ENCODE results near the gene ZMIZ1.

ZMIZ1 gene

GRCh38 chr10:79238606-79239005 lies 169.8 kb downstream of the ZMIZ1 start:
- Histone ChIP-seq H4K8ac (ENCODE audit: low read length) (peak overlapping the region; percentile 56), H3K79me1 (replicated peaks; ENCODE audit: low read length, poor library complexity, severe bottlenecking) (peaks cover 32% of the 10 kb centered on the region), H3K23ac (ENCODE audit: low read length in 2 of 2) (peak overlapping the region in 1 of 2 experiments; percentile 1), H3K36me3 (ENCODE audit: control insufficient read depth in 1 of 2, insufficient read depth in 2 of 2, low read depth in 1 of 2, low read length in 2 of 2) (peaks cover 34 to 57% of the 10 kb centered on the region in 2 experiments), H3K18ac (ENCODE audit: low read depth in 1 of 2, low read length in 2 of 2) (peak overlapping the region; percentile 30 to 34), H3K4me2 (ENCODE audit: low read length, poor library complexity, severe bottlenecking) (no peak overlapping the region), H2BK5ac (ENCODE audit: low read depth, low read length, poor library complexity, severe bottlenecking) (no peak overlapping the region), H2AK5ac (ENCODE audit: low read length, severe bottlenecking) (no peak overlapping the region), H2BK15ac (ENCODE audit: low read depth, poor library complexity, severe bottlenecking) (peak overlapping the region; percentile 83), H3K27me3 (ENCODE audit: control insufficient read depth in 1 of 2, insufficient read depth in 1 of 2, low read length in 2 of 2) (no peaks in the 10 kb centered on the region), H3K27ac (ENCODE audit: low read length, poor library complexity, severe bottlenecking) (no peak overlapping the region), H3K4ac (ENCODE audit: low read depth in 1 of 2, low read length in 2 of 2) (peak overlapping the region in 1 of 2 experiments; percentile 71), H3K4me3 (ENCODE audit: insufficient read depth in 1 of 2, low read depth in 1 of 2, low read length in 2 of 2) (no peak overlapping the region), H2BK12ac (ENCODE audit: low read length in 2 of 2) (peak overlapping the region in 1 of 2 experiments; percentile 89), H2AFZ (ENCODE audit: low read depth, low read length) (no peak overlapping the region), H3K9ac (ENCODE audit: low read length) (no peak overlapping the region), H4K91ac (ENCODE audit: low read length) (peak overlapping the region; percentile 4), H3K4me1 (ENCODE audit: control insufficient read depth, insufficient read depth, low read depth, low read length) (peaks cover 49% of the 10 kb centered on the region), H2BK120ac (ENCODE audit: low read depth, low read length) (no peak overlapping the region), H3K9me3 (ENCODE audit: control insufficient read depth, low read length) (no peaks in the 10 kb centered on the region), H3K14ac (ENCODE audit: low read length in 2 of 2) (no peak overlapping the region)
- WGBS = 59% methylated on average over 2 of the region's 2 CpGs
- DNase-seq = no peak

GRCh38 chr10:79239275-79239779 lies 170.6 kb downstream of the ZMIZ1 start:
- Histone ChIP-seq H3K9me3 (ENCODE audit: control insufficient read depth, low read length) (no peaks in the 10 kb centered on the region), H2AK5ac (ENCODE audit: low read length, severe bottlenecking) (no peak overlapping the region), H4K8ac (ENCODE audit: low read length) (peak overlapping the region; percentile 66), H3K9ac (ENCODE audit: low read length) (peak overlapping the region; percentile 28), H2BK120ac (ENCODE audit: low read depth, low read length) (peak overlapping the region; percentile 39), H3K79me1 (replicated peaks; ENCODE audit: low read length, poor library complexity, severe bottlenecking) (peaks cover 29% of the 10 kb centered on the region), H3K27ac (ENCODE audit: low read length, poor library complexity, severe bottlenecking) (no peak overlapping the region), H3K14ac (ENCODE audit: low read length in 2 of 2) (peak overlapping the region in 1 of 2 experiments; percentile 12), H2BK5ac (ENCODE audit: low read depth, low read length, poor library complexity, severe bottlenecking) (no peak overlapping the region), H4K91ac (ENCODE audit: low read length) (peak overlapping the region; percentile 90), H2BK15ac (ENCODE audit: low read depth, poor library complexity, severe bottlenecking) (peak overlapping the region; percentile 83), H3K4me2 (ENCODE audit: low read length, poor library complexity, severe bottlenecking) (no peak overlapping the region), H3K4me1 (ENCODE audit: control insufficient read depth, insufficient read depth, low read depth, low read length) (peaks cover 47% of the 10 kb centered on the region), H3K4ac (ENCODE audit: low read depth in 1 of 2, low read length in 2 of 2) (peak overlapping the region; percentile 71 to 86), H2AFZ (ENCODE audit: low read depth, low read length) (no peak overlapping the region), H3K4me3 (ENCODE audit: insufficient read depth in 1 of 2, low read depth in 1 of 2, low read length in 2 of 2) (no peak overlapping the region), H2BK12ac (ENCODE audit: low read length in 2 of 2) (peak overlapping the region; percentile 89 to 97), H3K18ac (ENCODE audit: low read depth in 1 of 2, low read length in 2 of 2) (peak overlapping the region; percentile 34 to 65), H3K23ac (ENCODE audit: low read length in 2 of 2) (no peak overlapping the region), H3K27me3 (ENCODE audit: control insufficient read depth in 1 of 2, insufficient read depth in 1 of 2, low read length in 2 of 2) (no peaks in the 10 kb centered on the region), H3K36me3 (ENCODE audit: control insufficient read depth in 1 of 2, insufficient read depth in 2 of 2, low read depth in 1 of 2, low read length in 2 of 2) (peaks cover 29 to 56% of the 10 kb centered on the region in 2 experiments)
- 38% methylated on average over 10 of the region's 10 CpGs for WGBS
- peak; percentile 79 for DNase-seq

- DNase-seq = peak; percentile 76
- H2AK5ac ChIP-seq (ENCODE audit: low read length, severe bottlenecking) = no peak overlapping the region
- no peak overlapping the region for H3K9ac ChIP-seq (ENCODE audit: low read length)
- no peak overlapping the region for H3K4me2 ChIP-seq (ENCODE audit: low read length, poor library complexity, severe bottlenecking)
- peaks cover 43% of the 10 kb centered on the region for H3K4me1 ChIP-seq (ENCODE audit: control insufficient read depth, insufficient read depth, low read depth, low read length)
- peak overlapping the region; percentile 83 for H4K8ac ChIP-seq (ENCODE audit: low read length)
- H3K4me3 ChIP-seq (ENCODE audit: insufficient read depth in 1 of 2, low read depth in 1 of 2, low read length in 2 of 2) = no peak overlapping the region
- H3K4ac ChIP-seq (ENCODE audit: low read depth in 1 of 2, low read length in 2 of 2) = no peak overlapping the region
- H3K27ac ChIP-seq (ENCODE audit: low read length, poor library complexity, severe bottlenecking) = no peak overlapping the region
- no peaks in the 10 kb centered on the region for H3K27me3 ChIP-seq (ENCODE audit: control insufficient read depth in 1 of 2, insufficient read depth in 1 of 2, low read length in 2 of 2)
- H3K36me3 ChIP-seq (ENCODE audit: control insufficient read depth in 1 of 2, insufficient read depth in 2 of 2, low read depth in 1 of 2, low read length in 2 of 2) = peaks cover 21 to 52% of the 10 kb centered on the region in 2 experiments
- no peak overlapping the region for H2BK15ac ChIP-seq (ENCODE audit: low read depth, poor library complexity, severe bottlenecking)
- H2BK120ac ChIP-seq (ENCODE audit: low read depth, low read length) = peak overlapping the region; percentile 39
- no peak overlapping the region for H2BK5ac ChIP-seq (ENCODE audit: low read depth, low read length, poor library complexity, severe bottlenecking)
- H4K91ac ChIP-seq (ENCODE audit: low read length) = no peak overlapping the region
- 10% methylated on average over 28 of the region's 29 CpGs for WGBS
- peaks cover 30% of the 10 kb centered on the region for H3K79me1 ChIP-seq (replicated peaks; ENCODE audit: low read length, poor library complexity, severe bottlenecking)
- H3K14ac ChIP-seq (ENCODE audit: low read length in 2 of 2) = no peak overlapping the region
- H3K23ac ChIP-seq (ENCODE audit: low read length in 2 of 2) = no peak overlapping the region
- peak overlapping the region; percentile 49 to 64 for H3K18ac ChIP-seq (ENCODE audit: low read depth in 1 of 2, low read length in 2 of 2)
- H2BK12ac ChIP-seq (ENCODE audit: low read length in 2 of 2) = peak overlapping the region in 1 of 2 experiments; percentile 61
- H2AFZ ChIP-seq (ENCODE audit: low read depth, low read length) = no peak overlapping the region
- no peaks in the 10 kb centered on the region for H3K9me3 ChIP-seq (ENCODE audit: control insufficient read depth, low read length)
These were observed 171.3 kb downstream of the ZMIZ1 start for GRCh38 chr10:79239924-79240581.

- Histone ChIP-seq H4K91ac (ENCODE audit: low read length) (peak overlapping the region; percentile 54), H3K4ac (ENCODE audit: low read depth in 1 of 2, low read length in 2 of 2) (peak overlapping the region in 1 of 2 experiments; percentile 59), H3K4me2 (ENCODE audit: low read length, poor library complexity, severe bottlenecking) (no peak overlapping the region), H2BK12ac (ENCODE audit: low read length in 2 of 2) (peak overlapping the region; percentile 51 to 69), H2BK120ac (ENCODE audit: low read depth, low read length) (no peak overlapping the region), H3K4me3 (ENCODE audit: insufficient read depth in 1 of 2, low read depth in 1 of 2, low read length in 2 of 2) (peak overlapping the region in 1 of 2 experiments; percentile 61), H3K18ac (ENCODE audit: low read depth in 1 of 2, low read length in 2 of 2) (peak overlapping the region; percentile 52 to 65), H2BK15ac (ENCODE audit: low read depth, poor library complexity, severe bottlenecking) (peak overlapping the region; percentile 15), H2AK5ac (ENCODE audit: low read length, severe bottlenecking) (no peak overlapping the region), H3K9ac (ENCODE audit: low read length) (peak overlapping the region; percentile 63), H3K14ac (ENCODE audit: low read length in 2 of 2) (no peak overlapping the region), H2AFZ (ENCODE audit: low read depth, low read length) (no peak overlapping the region), H3K27ac (ENCODE audit: low read length, poor library complexity, severe bottlenecking) (no peak overlapping the region), H3K23ac (ENCODE audit: low read length in 2 of 2) (no peak overlapping the region), H3K79me1 (replicated peaks; ENCODE audit: low read length, poor library complexity, severe bottlenecking) (peaks cover 35% of the 10 kb centered on the region), H3K27me3 (ENCODE audit: control insufficient read depth in 1 of 2, insufficient read depth in 1 of 2, low read length in 2 of 2) (no peaks in the 10 kb centered on the region), H3K4me1 (ENCODE audit: control insufficient read depth, insufficient read depth, low read depth, low read length) (peaks cover 53% of the 10 kb centered on the region), H4K8ac (ENCODE audit: low read length) (peak overlapping the region; percentile 21), H2BK5ac (ENCODE audit: low read depth, low read length, poor library complexity, severe bottlenecking) (no peak overlapping the region), H3K9me3 (ENCODE audit: control insufficient read depth, low read length) (no peaks in the 10 kb centered on the region), H3K36me3 (ENCODE audit: control insufficient read depth in 1 of 2, insufficient read depth in 2 of 2, low read depth in 1 of 2, low read length in 2 of 2) (peaks cover 10 to 45% of the 10 kb centered on the region in 2 experiments)
- 41% methylated on average over 5 of the region's 5 CpGs for WGBS
- DNase-seq = no peak
These were observed 172.8 kb downstream of the ZMIZ1 start for GRCh38 chr10:79241629-79241989.

Measured in mesenchymal stem cell (in vitro differentiated cells and primary cell).